SU-DHL-6 (cell line): Measurements from ENCODE around the gene ZC3H14.

Source experiments
- H2AFZ ChIP-seq: fragments of 200-600 bp; sonication (generic); 2 replicates; pipeline ENCODE4 v1.6.1; 2014; ENCODE audit warnings: low read depth, mild to moderate bottlenecking, moderate library complexity, mixed read lengths, antibody characterized with exemption, low read length; ENCODE audit not compliant: severe bottlenecking
- H3F3A ChIP-seq: fragments of 200-600 bp; shearing (Covaris generic); 2 replicates; pipeline ENCODE4 v1.6.0; 2016; ENCODE audit warnings: antibody characterized with exemption, mild to moderate bottlenecking; ENCODE audit not compliant: insufficient read depth
- H3K27ac ChIP-seq: fragments of 200-600 bp; sonication (generic); 2 replicates; pipeline ENCODE4 v1.5.1; 2016; ENCODE audit warnings: low read depth, mild to moderate bottlenecking, low read length, moderate library complexity, mixed read lengths
- H3K27me3 ChIP-seq: fragments of 200-600 bp; sonication (generic), shearing (Covaris generic); 2 replicates; pipeline ENCODE4 v1.6.0; 2014; ENCODE audit warnings: mild to moderate bottlenecking, low read length
- H3K36me3 ChIP-seq: fragments of 200-600 bp; sonication (generic); 2 replicates; pipeline ENCODE4 v1.6.1; 2014; ENCODE audit warnings: mild to moderate bottlenecking, low read length, mixed read lengths
- H3K4me2 ChIP-seq: fragments of 300-600, 200-600 bp; shearing (Covaris generic), sonication (generic); 2 replicates; pipeline ENCODE4 v1.6.0; 2014; ENCODE audit warnings: low read length, low read depth, mild to moderate bottlenecking; ENCODE audit not compliant: poor library complexity, severe bottlenecking
- H3K4me3 ChIP-seq: fragments of 200-600 bp; sonication (generic); 2 replicates; pipeline ENCODE4 v1.5.1; 2014; ENCODE audit warnings: antibody characterized with exemption, low read length, mild to moderate bottlenecking, mixed read lengths; ENCODE audit not compliant: insufficient read depth, poor library complexity, severe bottlenecking
- H3K79me2 ChIP-seq: fragments of 200-600 bp; sonication (generic); 2 replicates; pipeline ENCODE4 v1.6.1; 2014; ENCODE audit warnings: mild to moderate bottlenecking, low read length, moderate library complexity; ENCODE audit not compliant: insufficient read depth
- H3K9ac ChIP-seq: fragments of 200-600 bp; sonication (generic); 2 replicates; pipeline ENCODE4 v1.7.0; 2014; ENCODE audit warnings: mild to moderate bottlenecking, low read length
- H3K9me2 ChIP-seq: fragments of 200-600 bp; sonication (generic); replicated peaks from 2 replicates; pipeline ENCODE4 v1.6.1; 2014; ENCODE audit warnings: low read length; ENCODE audit not compliant: insufficient read depth
- H3K9me3 ChIP-seq: fragments of 200-600 bp; sonication (generic); 2 replicates; pipeline ENCODE4 v1.6.1; 2014; ENCODE audit warnings: low read length, mixed read lengths; ENCODE audit not compliant: insufficient read depth
- H4K20me1 ChIP-seq: fragments of 200-600 bp; sonication (generic); 2 replicates; pipeline ENCODE4 v1.6.1; 2014; ENCODE audit warnings: low read depth, mild to moderate bottlenecking, antibody characterized with exemption, low read length, moderate library complexity, mixed read lengths
- CTCF ChIP-seq: fragments of 200-600 bp; sonication (generic); IDR thresholded peaks from one replicate; pipeline ENCODE4 v1.5.1; 2017; ENCODE audit warnings: antibody characterized with exemption, mild to moderate bottlenecking, low read length, moderate library complexity; ENCODE audit not compliant: insufficient read depth, poor library complexity, severe bottlenecking
- EZH2phosphoT487 ChIP-seq: fragments of 200-600 bp; sonication (generic), shearing (Covaris generic); conservative IDR thresholded peaks from 2 replicates; pipeline ENCODE4 v1.6.1; 2018; ENCODE audit warnings: mild to moderate bottlenecking, antibody characterized with exemption, low read length, moderate library complexity, mixed read lengths

Gene ZC3H14

GRCh38 chr14:88617479-88617878 is 54.6 kb downstream of the ZC3H14 start:
- no peak overlapping the region for H2AFZ ChIP-seq
- no peaks in the 10 kb centered on the region for H3K9me2 ChIP-seq
- peaks cover 12% of the 10 kb centered on the region; the same call in 1 of the 2 replicates for H3K36me3 ChIP-seq
- no peak overlapping the region for H3K9ac ChIP-seq
- H3K4me2 ChIP-seq: no peak overlapping the region
- no peak for TF ChIP-seq EZH2phosphoT487
- TF ChIP-seq CTCF: no peak
- no peaks in the 10 kb centered on the region for H3K79me2 ChIP-seq
- H4K20me1 ChIP-seq: no peaks in the 10 kb centered on the region
- no peak overlapping the region for H3K27ac ChIP-seq
- H3K27me3 ChIP-seq: no peaks in the 10 kb centered on the region
- H3K4me3 ChIP-seq: no peak overlapping the region
- peaks cover 9% of the 10 kb centered on the region; the same call in 1 of the 2 replicates for H3F3A ChIP-seq
- H3K9me3 ChIP-seq: no peaks in the 10 kb centered on the region

- H3K9me3 ChIP-seq: no peaks in the 10 kb centered on the region
- no peak overlapping the region for H3K4me2 ChIP-seq
- TF ChIP-seq CTCF (no peak), EZH2phosphoT487 (no peak)
Measured at GRCh38 chr14:88618476-88618875, 55.6 kb downstream of the ZC3H14 start.

GRCh38 chr14:88621100-88621499 is 58.3 kb downstream of the ZC3H14 start:
- no peaks in the 10 kb centered on the region for H3K27me3 ChIP-seq
- no peak overlapping the region for H3K27ac ChIP-seq
- peaks cover 9% of the 10 kb centered on the region; the same call in 1 of the 2 replicates for H3F3A ChIP-seq
- no peak overlapping the region for H2AFZ ChIP-seq
- TF ChIP-seq CTCF (no peak), EZH2phosphoT487 (no peak)
- H3K9ac ChIP-seq: no peak overlapping the region
- H3K4me3 ChIP-seq: no peak overlapping the region
- H3K36me3 ChIP-seq: no peaks in the 10 kb centered on the region; the same call in 1 of the 2 replicates
- no peaks in the 10 kb centered on the region for H3K79me2 ChIP-seq
- H3K9me2 ChIP-seq: no peaks in the 10 kb centered on the region
- H3K9me3 ChIP-seq: no peaks in the 10 kb centered on the region
- H4K20me1 ChIP-seq: no peaks in the 10 kb centered on the region
- H3K4me2 ChIP-seq: no peak overlapping the region

More at GRCh38 chr14:88618476-88618875, 55.6 kb downstream of the ZC3H14 start:
- Histone ChIP-seq H4K20me1 (no peaks in the 10 kb centered on the region), H3K9ac (no peak overlapping the region), H3K79me2 (no peaks in the 10 kb centered on the region), H3F3A (peaks cover 9% of the 10 kb centered on the region; the same call in 1 of the 2 replicates), H3K27ac (no peak overlapping the region), H3K27me3 (no peaks in the 10 kb centered on the region), H3K9me2 (no peaks in the 10 kb centered on the region), H3K4me3 (no peak overlapping the region), H3K36me3 (peaks cover 8% of the 10 kb centered on the region; the same call in 1 of the 2 replicates), H2AFZ (no peak overlapping the region)

- no peak overlapping the region for H3K9ac ChIP-seq
- no peak for TF ChIP-seq EZH2phosphoT487
- TF ChIP-seq CTCF: no peak
- H4K20me1 ChIP-seq: no peaks in the 10 kb centered on the region
- H3K36me3 ChIP-seq: no peaks in the 10 kb centered on the region
- H3K79me2 ChIP-seq: no peaks in the 10 kb centered on the region
- peaks cover 4% of the 10 kb centered on the region; the same call in 1 of the 2 replicates for H3F3A ChIP-seq
- no peaks in the 10 kb centered on the region for H3K9me2 ChIP-seq
- H3K9me3 ChIP-seq: no peaks in the 10 kb centered on the region
- no peak overlapping the region for H2AFZ ChIP-seq
- H3K4me2 ChIP-seq: no peak overlapping the region
- no peak overlapping the region for H3K27ac ChIP-seq
- no peak overlapping the region for H3K4me3 ChIP-seq
- H3K27me3 ChIP-seq: no peaks in the 10 kb centered on the region
Measured at GRCh38 chr14:88625671-88626070, 62.8 kb downstream of the ZC3H14 start.
